ENCODE measurements around the gene DPEP2. TPM values are rescaled to one million over a fixed set of nuclear protein-coding genes. Genes with fewer than 3 reads are reported as not detected.

The DPEP2 gene
- total and polyA plus RNA-seq, 2 of the 13 experiments (the other 11 are each of a cell fraction or from before 2014, with no cell fraction given) = 0.18 TPM; not detected in 1

DNA sequence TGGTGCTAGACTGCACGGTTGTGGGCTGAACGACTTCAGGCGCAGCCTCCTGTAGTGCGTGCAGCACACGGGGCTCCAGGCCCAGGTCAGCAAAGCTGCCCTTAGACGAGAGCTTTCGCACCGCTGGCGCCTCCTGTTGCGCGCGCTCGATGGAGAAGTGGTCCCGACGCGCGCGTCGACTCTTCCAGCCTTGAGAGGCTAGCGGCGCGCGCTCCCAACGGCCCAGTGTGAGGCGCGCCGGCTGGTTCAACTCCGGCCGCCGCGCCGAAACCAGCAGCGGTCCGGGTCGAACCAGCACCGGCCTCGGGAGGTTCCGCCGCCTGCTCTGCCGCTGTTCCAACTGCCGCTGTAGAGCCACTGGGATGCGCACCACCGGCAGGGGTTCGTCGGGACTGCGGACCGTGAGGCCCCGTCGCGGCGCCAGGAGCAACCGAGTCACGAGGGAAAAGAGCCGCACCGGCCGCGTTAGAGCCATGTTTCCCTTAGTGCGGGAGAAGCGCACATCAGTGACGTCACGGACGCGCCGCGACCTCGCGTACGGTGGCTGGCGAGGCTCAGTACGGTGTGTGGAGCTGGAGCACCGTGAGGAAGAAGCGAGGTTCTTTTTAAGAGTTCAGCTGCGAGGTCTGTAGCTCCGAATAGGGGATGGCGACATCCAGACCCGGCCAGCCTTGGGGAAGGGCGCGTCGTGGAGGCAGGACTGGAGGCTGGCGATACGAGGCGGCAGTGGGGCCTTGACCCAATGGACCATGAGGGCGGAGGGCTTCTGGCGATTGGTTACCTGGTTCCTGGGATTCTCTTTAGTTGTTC is 23.6 kb upstream of the DPEP2 start, which contains the start of the genes DDX28 and DUS2 (continued):
- no peak for TF ChIP-seq NPAS2 (CRISPR knock-in tag; IDR thresholded peaks at IDR 0.05; ENCODE audit: borderline replicate concordance)
- no peak for TF ChIP-seq ZNF577 (CRISPR knock-in tag; IDR thresholded peaks at IDR 0.05; ENCODE audit: borderline replicate concordance, low read depth)
- TF ChIP-seq ZC3H13 (CRISPR knock-in tag; IDR thresholded peaks at IDR 0.05) = peak; percentile 65; the same call in 1 of the 2 replicates
- peak; percentile 97 for TF ChIP-seq WIZ (CRISPR knock-in tag; IDR thresholded peaks at IDR 0.05)
- peak; percentile 63; the same call in 1 of the 2 replicates for TF ChIP-seq GFI1 (CRISPR knock-in tag; IDR thresholded peaks at IDR 0.05; ENCODE audit: borderline replicate concordance)
- peak; percentile 90 for TF ChIP-seq RXRB (CRISPR knock-in tag; IDR thresholded peaks at IDR 0.05; ENCODE audit: borderline replicate concordance)
- no peak for TF ChIP-seq SNRNP70 (IDR thresholded peaks at IDR 0.05; ENCODE audit: low read depth, low read length)
- TF ChIP-seq NR2F6 (IDR thresholded peaks at IDR 0.05) = peak; percentile 77; the same call in 1 of the 2 replicates
- peak; percentile 94 for TF ChIP-seq NR2F6 (CRISPR knock-in tag; IDR thresholded peaks at IDR 0.05)
- TF ChIP-seq HNF4G (IDR thresholded peaks at IDR 0.05; ENCODE audit: borderline replicate concordance, low read depth, low read length) = peak; percentile 62; the same call in 1 of the 2 replicates
- peak; percentile 64 for TF ChIP-seq HNF4G (CRISPR knock-in tag; IDR thresholded peaks at IDR 0.05; ENCODE audit: borderline replicate concordance, low read depth)
- TF ChIP-seq TBP (CRISPR knock-in tag; IDR thresholded peaks at IDR 0.05) = peak; percentile 22; the same call in 1 of the 2 replicates
- TF ChIP-seq EZH2 (conservative IDR thresholded peaks at IDR 0.05; ENCODE audit: low read depth, low read length) = no peak
- TF ChIP-seq SAP130 (CRISPR knock-in tag; IDR thresholded peaks at IDR 0.05; ENCODE audit: low read depth) = peak; percentile 99
- TF ChIP-seq CHD2 (IDR thresholded peaks at IDR 0.05; ENCODE audit: low read depth, low read length) = 0 out of 2 replicates have a peak, but pooled peaks have one; percentile 10
- no peak for TF ChIP-seq MTA3 (CRISPR knock-in tag; IDR thresholded peaks at IDR 0.05)
- peak; percentile 85; the same call in 1 of the 2 replicates for TF ChIP-seq ZNF383 (CRISPR knock-in tag; IDR thresholded peaks at IDR 0.05; ENCODE audit: borderline replicate concordance)
- no peak for TF ChIP-seq ZNF136 (CRISPR knock-in tag; IDR thresholded peaks at IDR 0.05; ENCODE audit: low read depth)
- TF ChIP-seq ETV6 (CRISPR knock-in tag; conservative IDR thresholded peaks at IDR 0.05) = no peak
- no peak for TF ChIP-seq NFE2 (CRISPR knock-in tag; IDR thresholded peaks at IDR 0.05)
- peak; percentile 34; the same call in 1 of the 2 replicates for TF ChIP-seq BRCA1 (CRISPR knock-in tag; IDR thresholded peaks at IDR 0.05)
- peak; percentile 99; the same call in 1 of the 2 replicates for TF ChIP-seq ZNF556 (CRISPR knock-in tag; IDR thresholded peaks at IDR 0.05; ENCODE audit: borderline replicate concordance)
- TF ChIP-seq TAF1 (CRISPR knock-in tag; IDR thresholded peaks at IDR 0.05) = peak; percentile 98
- TF ChIP-seq KLF9 (CRISPR knock-in tag; IDR thresholded peaks at IDR 0.05; ENCODE audit: low read depth) = no peak
- TF ChIP-seq PHB2 (IDR thresholded peaks at IDR 0.05; ENCODE audit: partially characterized antibody) = no peak
- TF ChIP-seq MAFF (IDR thresholded peaks at IDR 0.05; ENCODE audit: low read depth, low read length) = no peak
- TF ChIP-seq, protein P1, sequence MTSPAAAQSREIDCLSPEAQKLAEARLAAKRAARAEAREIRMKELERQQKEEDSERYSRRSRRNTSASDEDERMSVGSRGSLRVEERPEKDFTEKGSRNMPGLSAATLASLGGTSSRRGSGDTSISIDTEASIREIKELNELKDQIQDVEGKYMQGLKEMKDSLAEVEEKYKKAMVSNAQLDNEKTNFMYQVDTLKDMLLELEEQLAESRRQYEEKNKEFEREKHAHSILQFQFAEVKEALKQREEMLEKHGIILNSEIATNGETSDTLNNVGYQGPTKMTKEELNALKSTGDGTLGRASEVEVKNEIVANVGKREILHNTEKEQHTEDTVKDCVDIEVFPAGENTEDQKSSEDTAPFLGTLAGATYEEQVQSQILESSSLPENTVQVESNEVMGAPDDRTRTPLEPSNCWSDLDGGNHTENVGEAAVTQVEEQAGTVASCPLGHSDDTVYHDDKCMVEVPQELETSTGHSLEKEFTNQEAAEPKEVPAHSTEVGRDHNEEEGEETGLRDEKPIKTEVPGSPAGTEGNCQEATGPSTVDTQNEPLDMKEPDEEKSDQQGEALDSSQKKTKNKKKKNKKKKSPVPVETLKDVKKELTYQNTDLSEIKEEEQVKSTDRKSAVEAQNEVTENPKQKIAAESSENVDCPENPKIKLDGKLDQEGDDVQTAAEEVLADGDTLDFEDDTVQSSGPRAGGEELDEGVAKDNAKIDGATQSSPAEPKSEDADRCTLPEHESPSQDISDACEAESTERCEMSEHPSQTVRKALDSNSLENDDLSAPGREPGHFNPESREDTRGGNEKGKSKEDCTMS (CRISPR knock-in tag; conservative IDR thresholded peaks at IDR 0.05) = 0 out of 2 replicates have a peak, but pooled peaks have one; percentile 44
- TF ChIP-seq, protein P2, sequence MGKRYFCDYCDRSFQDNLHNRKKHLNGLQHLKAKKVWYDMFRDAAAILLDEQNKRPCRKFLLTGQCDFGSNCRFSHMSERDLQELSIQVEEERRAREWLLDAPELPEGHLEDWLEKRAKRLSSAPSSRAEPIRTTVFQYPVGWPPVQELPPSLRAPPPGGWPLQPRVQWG (CRISPR knock-in tag; IDR thresholded peaks at IDR 0.05; ENCODE audit: borderline replicate concordance, low read depth) = no peak
- peak; percentile 100 for TF ChIP-seq CREB1 (IDR thresholded peaks at IDR 0.05)
- peak; percentile 100 for TF ChIP-seq CREB1 (CRISPR knock-in tag; IDR thresholded peaks at IDR 0.05)
- TF ChIP-seq SYNCRIP (IDR thresholded peaks at IDR 0.05; ENCODE audit: insufficient read depth, low read depth, low read length) = no peak

Data from HepG2 (cell line).